CD4-positive, alpha-beta T cell treated with Interferon alpha-2 for 1 hour (primary cell): ENCODE data around the gene BRCA2.
A peak's percentile ranks its signal among the peaks of the same experiment; 100 is the strongest.

Experiments used
- DNase-seq, 2 donors: peaks; one replicate each; pipeline ENCODE4 v3.0.0-alpha.2; 2020 to 2022

The BRCA2 gene, protein sequence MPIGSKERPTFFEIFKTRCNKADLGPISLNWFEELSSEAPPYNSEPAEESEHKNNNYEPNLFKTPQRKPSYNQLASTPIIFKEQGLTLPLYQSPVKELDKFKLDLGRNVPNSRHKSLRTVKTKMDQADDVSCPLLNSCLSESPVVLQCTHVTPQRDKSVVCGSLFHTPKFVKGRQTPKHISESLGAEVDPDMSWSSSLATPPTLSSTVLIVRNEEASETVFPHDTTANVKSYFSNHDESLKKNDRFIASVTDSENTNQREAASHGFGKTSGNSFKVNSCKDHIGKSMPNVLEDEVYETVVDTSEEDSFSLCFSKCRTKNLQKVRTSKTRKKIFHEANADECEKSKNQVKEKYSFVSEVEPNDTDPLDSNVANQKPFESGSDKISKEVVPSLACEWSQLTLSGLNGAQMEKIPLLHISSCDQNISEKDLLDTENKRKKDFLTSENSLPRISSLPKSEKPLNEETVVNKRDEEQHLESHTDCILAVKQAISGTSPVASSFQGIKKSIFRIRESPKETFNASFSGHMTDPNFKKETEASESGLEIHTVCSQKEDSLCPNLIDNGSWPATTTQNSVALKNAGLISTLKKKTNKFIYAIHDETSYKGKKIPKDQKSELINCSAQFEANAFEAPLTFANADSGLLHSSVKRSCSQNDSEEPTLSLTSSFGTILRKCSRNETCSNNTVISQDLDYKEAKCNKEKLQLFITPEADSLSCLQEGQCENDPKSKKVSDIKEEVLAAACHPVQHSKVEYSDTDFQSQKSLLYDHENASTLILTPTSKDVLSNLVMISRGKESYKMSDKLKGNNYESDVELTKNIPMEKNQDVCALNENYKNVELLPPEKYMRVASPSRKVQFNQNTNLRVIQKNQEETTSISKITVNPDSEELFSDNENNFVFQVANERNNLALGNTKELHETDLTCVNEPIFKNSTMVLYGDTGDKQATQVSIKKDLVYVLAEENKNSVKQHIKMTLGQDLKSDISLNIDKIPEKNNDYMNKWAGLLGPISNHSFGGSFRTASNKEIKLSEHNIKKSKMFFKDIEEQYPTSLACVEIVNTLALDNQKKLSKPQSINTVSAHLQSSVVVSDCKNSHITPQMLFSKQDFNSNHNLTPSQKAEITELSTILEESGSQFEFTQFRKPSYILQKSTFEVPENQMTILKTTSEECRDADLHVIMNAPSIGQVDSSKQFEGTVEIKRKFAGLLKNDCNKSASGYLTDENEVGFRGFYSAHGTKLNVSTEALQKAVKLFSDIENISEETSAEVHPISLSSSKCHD (N-terminal part only)

DNA sequence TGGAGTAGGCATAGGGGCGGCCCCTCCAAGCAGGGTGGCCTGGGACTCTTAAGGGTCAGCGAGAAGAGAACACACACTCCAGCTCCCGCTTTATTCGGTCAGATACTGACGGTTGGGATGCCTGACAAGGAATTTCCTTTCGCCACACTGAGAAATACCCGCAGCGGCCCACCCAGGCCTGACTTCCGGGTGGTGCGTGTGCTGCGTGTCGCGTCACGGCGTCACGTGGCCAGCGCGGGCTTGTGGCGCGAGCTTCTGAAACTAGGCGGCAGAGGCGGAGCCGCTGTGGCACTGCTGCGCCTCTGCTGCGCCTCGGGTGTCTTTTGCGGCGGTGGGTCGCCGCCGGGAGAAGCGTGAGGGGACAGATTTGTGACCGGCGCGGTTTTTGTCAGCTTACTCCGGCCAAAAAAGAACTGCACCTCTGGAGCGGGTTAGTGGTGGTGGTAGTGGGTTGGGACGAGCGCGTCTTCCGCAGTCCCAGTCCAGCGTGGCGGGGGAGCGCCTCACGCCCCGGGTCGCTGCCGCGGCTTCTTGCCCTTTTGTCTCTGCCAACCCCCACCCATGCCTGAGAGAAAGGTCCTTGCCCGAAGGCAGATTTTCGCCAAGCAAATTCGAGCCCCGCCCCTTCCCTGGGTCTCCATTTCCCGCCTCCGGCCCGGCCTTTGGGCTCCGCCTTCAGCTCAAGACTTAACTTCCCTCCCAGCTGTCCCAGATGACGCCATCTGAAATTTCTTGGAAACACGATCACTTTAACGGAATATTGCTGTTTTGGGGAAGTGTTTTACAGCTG is at the start of gene BRCA2, which contains the start of gene ZAR1L:
BRCA2 (plus strand) TSS at position 271 of the 790 bp plus-strand sequence. CDS start 953 bp downstream, outside the sequence.
ZAR1L (minus strand) TSS at position 126 of the 790 bp plus-strand sequence. CDS start 3,438 bp downstream, outside the sequence.
- peak; percentile 90 to 91 for DNase-seq

DNA sequence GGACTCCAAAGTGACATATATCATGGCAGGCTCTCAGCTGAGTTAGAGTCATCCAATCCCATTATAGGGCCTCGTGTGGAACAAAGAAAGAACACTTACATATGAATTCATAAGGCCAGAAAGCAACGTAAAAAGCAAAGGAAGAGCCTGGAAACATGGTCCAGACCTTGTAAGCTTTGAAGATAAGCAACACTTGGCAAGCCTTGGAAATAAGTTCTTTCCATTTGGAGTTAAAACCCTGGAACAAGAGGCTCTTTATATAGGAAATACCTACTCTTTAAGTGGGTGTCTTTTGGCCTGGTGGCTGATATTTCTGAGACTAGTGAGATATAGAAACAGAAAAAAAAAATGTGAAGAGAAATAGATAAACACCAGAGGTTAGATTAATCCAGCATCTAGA is 49.6 kb upstream of the BRCA2 start:
- no peak for DNase-seq

DNA sequence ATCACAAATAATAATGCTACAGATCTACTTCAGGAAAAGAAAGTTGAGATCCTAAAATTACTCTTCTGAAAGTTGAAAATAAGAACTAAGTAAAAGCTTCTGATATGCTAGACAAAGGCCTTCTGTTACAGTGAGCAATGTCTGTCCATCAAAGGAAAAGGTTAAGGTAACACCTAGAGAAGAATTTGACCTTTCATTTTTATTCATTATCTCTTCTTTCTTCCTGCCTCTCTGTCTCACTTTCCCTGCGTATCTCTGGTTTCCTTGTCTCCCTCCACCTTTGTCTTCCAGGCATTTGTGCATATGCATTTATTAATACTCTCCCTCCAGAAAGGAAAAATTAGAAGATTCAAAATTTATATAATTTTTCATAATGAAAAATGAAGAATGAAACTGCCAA is 49.2 kb upstream of the BRCA2 start:
- no peak for DNase-seq

DNA sequence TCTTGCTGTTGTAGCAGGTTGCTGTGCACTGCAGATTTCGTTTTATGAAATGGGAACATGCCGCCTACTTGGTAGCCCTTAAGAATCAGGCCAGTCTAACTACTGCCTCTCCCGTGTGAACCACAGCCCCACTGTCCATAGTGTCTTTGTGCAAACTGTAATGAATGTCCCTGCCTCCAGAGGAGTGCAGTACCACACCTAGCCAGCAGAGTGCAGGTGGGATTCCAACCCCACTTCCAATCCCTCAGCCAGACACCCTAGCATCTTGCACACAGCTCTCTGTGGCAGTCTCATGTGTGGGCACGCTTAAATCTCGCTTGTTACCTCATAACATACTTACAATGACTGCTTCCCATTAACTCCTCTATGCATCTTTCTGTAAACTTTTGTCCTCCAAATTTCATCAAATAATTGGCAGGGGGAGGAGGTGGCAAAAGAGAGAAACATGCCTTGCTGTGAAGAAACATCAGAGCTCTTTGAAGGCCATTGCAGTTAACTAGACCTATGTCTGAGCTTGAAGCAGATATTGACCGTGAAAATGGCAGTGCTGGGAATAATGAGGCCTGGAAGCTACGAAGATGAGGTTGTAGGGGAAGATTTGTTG is 47.4 kb upstream of the BRCA2 start:
- peak; percentile 31 to 55 for DNase-seq

DNA sequence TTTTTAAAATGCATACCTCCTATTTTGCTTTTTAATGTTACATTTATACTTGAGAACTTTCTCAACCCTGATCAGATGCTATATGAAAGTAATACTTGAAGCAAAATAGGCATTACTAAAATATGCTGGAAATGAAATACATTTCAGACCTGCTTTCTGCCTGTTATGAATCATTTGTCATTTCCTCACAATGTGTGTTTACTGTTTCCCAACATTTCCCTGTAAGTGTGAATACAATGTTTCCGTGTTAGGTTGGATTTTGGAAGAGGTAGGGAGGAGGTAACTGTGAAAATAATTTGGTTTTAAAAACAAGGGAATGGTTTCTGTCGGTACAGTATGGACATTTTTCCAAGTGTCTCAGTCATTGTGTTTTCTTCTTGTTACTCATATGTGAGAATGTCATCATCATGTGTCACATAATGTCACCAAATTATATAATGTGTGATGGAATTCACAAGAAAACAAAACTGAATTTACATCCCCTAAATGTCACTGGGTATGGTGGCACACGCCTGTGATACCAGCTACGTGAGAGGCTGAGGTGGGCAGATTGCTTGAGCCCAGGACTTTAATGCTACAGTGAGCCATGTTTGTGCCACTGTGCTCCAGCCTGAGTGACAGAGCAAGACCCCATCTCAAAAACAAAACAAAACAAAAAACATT is 43.2 kb upstream of the BRCA2 start:
- DNase-seq, result no peak

DNA sequence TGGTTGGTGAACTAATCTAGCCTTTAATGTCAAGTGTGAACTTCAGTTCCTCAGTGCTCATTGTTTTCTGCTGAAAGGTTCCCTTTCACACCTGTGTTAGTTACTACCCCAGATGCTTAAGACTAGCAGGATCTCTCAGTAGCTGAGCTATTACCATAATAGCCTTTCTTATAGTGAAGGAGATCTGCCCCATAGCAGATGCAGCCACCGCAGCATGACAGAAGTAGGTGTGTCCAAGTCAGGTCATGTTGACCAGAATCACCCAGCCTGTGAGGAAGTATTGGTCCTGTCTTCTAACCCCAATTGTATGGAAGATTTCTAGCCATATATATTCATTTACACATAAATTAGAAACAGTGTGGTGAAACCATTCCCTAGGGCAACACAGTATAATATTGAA is 37.5 kb upstream of the BRCA2 start:
- no peak for DNase-seq

DNA sequence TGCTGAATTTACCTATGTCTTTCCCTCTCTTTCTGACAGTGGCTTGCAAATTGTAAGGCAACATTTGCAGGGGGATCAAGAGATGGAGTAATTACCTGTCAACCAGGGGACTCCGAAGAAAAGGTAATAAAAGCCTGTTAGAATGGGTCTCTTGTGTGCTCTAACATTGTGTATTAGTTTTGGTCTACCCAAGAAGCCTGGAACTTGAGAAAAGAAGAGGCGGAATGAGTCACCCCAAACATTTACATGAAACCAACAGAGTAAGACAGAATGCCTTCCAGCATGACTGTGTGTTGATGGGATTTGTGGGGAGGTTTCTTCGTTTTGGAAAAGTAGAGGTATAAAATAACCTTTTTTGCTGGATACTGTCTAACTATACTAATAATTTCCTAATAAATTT is 36.9 kb upstream of the BRCA2 start:
- no peak for DNase-seq

DNA sequence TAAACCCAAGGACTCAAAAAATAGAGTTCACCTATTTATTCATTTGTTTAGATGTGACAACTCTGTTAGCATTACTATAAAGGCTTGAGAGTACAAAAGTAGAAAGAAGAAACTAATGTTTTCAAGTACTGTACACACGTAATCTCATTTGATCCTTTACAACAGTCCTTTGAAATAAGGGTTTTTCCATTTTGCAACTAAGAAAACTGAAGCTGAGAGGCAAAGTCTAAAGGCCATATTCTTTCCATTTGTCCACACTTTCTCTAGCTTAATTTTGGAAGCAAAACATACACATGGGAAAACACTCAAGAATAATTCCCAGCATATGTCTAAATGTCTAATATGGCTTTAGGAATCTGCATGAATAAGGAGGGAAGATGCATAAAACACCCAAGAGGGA is 34.2 kb upstream of the BRCA2 start:
- no peak for DNase-seq

DNA sequence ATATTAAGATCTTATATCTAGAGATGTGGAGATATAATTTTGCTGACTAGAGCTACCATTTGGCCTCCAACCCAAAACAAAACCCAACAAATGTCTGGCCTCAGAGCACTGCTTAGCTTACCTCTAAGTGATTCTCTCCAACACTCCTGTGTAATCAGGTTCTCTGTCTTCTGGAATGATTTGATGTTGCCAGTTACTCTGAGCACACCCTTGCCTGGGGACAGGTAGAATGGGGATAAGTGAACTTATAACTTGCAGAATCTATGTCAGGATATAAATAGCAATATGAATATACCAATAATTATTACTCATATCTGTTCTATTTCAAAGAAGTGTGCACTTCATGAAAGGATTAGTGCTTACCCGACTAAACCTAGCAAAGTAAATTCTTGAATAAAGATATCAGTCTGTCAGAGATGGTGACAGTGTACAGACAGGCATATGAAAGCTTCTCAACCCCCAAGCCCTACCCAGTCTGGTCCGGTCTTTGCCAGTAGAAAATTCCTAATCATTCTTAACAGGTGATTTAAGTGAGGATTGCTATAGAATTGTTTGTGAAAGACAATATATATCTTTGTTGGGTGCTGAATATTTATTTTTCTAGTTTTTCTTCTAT is 33.1 kb upstream of the BRCA2 start:
- no peak for DNase-seq

DNA sequence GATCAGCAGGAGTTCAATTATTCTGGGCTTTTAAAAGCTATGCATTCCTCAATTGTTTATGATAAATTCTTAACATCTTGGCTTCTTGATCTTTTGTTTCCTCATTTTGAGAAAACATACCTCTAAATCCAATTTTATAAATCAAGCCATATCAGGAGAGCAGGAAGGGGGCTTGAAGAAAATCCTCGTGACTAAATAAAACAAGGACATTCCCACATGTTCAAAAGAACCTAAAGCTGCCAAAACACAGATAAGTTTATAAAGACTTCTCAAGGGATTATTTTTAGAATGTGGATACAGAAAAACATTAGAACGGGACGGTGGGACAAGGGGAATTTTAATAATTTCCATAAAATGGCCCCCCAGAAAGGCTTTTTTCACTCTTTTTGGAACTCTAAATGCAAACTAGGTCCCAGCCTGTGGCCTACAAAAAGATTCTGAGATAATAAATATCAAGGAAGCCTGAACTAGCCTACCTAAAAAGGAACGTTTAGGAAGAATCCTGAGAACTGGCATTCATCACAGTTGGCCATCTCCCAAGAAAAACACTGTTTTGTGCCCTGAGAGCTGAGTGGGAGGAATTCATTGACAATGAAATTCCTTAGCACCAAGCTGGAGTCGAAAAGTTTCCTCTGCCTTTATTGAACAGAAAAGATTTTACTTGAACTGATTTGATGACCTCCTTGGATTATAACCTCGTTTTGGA is 30.2 kb upstream of the BRCA2 start:
- DNase-seq, result no peak

DNA sequence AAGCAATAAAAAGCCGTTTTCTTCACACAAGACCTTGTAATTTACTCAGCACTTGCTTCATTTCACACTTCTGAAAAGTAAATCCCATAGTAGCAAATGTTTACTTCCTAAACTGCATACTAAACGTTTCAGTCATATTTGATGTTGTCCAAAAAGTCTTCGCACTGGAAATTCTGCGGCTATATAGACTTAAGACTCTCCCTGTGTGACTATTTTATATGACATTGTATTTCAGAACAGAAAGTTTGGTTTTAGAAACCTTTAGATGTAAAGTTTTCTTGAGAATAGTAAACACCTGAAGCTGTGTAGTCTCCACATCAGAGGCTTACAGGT is 29.7 kb upstream of the BRCA2 start:
- DNase-seq, result no peak

DNA sequence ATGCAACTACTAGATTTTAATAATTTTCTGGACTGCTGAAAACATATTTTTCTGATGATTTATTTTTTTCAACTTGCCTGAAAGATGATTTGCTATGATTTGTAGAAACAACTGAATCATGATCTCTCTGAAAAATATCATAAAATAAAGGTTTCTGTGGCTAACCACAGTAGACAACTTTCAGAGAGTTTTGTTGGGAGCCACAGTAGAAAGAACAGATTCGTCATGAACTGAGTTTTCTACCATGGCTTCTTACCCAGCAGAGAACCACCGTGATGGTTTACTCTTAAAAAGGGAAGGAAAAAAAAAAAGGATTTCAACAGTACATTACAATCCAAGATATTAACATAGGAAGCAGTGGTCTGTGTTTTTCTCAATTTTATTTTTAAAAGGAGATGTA is 18.1 kb upstream of the BRCA2 start:
- no peak for DNase-seq

DNA sequence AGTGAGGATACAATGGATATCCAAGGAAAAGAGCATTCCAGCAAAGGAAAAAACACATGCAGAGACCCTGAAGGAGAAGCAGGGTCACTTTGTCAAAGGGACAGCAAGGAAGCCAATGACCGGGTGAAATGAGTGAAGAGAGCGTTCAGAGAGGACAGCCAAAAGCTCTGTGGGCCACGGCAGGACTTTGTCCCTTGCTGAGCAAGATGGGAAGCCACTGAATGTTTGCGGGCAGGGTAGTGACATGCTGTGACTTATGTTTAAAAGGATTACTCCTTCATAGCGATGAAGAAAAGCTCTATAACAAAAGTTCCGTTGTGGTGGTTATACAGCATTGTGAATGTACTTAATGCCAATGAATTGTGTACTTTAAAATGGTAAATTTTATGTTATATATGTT is 16.6 kb upstream of the BRCA2 start:
- no peak for DNase-seq

DNA sequence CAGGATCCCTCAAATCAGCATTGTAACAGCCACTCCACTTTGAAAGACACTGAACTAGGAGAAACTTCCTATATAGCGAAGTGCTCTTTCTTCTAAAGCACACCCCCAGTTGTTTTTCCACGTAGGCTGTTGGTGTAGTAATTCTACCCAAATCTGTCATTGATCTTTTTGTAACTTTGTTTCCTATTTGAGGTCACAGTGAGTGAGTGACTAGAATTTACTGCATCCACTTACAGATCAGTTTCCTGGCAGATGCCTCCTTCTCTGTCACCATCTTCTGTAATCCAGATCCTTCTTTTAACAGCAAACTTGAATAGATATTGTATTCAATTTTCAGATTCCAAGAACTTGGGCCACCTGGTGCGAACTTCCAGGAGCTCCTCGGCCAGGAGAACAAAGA is 15.4 kb upstream of the BRCA2 start:
- no peak for DNase-seq

DNA sequence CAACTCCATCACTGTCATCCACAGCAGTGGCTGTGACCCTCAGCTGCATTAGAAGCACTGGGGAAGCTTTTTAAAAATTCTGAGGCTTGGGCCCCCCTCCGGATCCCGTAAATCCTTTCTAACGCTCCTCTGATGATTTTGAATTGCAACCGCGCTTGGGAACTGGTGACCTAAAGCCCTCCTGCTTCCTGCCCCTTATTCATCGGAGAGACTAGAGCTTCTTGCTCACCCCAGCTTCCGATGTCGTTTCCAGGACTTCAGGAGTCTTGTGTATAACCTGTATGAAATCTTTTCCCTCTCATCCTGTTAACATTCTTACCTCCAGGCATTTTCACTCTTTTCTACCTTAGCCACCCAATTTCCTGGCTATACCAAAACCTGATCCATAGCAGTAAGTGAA is 14.9 kb upstream of the BRCA2 start:
- no peak for DNase-seq

DNA sequence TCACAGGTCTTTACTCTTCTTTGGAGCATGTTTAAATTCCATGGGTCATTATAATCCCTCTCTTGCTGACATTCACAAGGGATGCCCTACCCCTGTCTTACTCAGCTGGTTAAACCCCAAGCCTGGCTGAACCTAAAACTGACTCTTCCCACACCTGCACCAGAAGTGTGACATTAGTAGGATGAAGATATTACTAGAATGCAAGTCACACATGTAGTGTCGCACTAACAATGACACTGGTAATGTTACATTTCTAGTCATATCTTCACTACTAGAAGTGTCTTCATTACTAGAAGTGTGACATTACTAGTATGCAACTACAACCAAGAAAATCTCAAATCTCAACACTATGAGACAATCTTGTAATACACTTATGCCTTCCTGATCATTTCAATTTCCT is 14.4 kb upstream of the BRCA2 start:
- no peak for DNase-seq

DNA sequence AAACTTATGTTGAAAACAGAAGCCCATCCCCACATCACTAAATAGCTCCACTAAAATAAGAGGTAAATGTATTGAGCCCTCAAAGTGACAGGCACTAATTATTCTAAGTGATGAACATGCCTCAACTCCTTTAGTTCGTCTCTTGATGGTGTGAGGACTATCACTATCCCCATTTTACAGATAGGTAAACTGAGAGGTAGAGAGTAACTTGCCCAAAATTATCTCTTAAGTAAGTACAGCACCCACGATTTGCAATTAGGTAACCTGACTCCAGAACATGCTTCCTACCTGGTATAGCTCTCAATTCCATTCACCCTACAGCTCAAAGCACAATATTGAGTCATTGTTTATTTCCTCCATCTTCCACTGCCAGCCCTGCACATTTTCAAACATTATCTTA is 12.8 kb upstream of the BRCA2 start:
- DNase-seq, result no peak

DNA sequence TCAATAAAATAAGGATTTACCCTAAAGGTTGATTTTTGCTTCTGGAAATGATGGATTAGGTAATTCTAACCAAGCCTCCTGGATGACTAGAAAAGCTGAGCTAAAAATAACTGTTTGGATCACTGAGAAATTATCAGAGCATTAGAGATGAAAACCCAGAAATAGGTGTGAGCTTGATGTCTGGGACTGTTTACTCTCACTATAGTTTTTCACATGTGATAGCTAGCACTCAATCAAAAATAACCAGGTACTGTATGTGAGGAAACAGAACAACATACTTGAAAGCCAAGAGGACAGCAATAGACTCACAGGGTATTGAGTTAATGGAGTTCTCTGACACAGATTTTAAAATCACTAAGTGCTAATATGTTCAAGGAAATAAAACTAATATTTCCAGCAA is 9.7 kb upstream of the BRCA2 start:
- DNase-seq, result no peak

DNA sequence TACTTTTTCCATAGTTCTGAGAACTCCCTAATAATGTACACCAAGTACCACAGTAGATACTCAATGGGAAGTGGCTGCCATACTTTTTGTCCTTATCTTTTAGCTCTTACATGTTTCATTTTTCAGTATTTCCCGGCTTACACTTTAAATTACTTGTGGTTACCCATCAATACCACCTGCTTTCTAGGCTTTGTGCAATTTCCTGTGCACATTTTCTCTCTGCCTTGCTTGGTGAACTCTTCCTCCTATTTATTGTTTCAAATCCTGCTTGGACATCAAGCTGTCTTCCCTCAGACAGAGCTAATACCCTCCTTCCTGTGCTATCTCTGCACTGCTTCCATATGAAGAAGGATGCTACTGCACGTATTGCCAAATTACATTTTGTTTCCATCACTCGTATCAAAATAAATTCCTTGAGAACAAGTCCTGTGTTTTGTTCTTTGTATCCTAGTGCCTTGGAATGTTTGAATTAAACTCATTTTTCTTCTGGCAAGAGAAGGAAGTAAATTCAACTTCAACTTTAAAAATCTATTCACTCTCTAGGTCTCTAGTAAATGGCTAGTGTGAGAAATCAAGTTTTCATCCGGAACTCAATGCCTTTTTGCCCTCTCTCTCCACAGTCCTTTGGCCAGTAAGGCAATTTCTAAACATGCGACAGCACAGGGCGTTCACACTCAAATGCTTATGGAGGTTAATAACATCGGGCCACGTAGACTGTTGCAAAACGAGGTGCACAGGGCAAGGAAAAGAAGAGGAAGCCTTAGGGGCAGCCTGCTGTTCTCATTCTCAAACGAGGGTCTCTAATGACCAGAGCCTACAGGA is 5.8 kb upstream of the BRCA2 start:
- no peak for DNase-seq
